ENCODE measurements around the gene EPN3.

EPN3 gene

GRCh38 chr17:50532452-50533024 is at the start of gene EPN3:
Gene EPN3 (plus strand): TSS chr17:50532735. CDS start chr17:50536557, 3,822 bp downstream.
- TF ChIP-seq, protein P1, sequence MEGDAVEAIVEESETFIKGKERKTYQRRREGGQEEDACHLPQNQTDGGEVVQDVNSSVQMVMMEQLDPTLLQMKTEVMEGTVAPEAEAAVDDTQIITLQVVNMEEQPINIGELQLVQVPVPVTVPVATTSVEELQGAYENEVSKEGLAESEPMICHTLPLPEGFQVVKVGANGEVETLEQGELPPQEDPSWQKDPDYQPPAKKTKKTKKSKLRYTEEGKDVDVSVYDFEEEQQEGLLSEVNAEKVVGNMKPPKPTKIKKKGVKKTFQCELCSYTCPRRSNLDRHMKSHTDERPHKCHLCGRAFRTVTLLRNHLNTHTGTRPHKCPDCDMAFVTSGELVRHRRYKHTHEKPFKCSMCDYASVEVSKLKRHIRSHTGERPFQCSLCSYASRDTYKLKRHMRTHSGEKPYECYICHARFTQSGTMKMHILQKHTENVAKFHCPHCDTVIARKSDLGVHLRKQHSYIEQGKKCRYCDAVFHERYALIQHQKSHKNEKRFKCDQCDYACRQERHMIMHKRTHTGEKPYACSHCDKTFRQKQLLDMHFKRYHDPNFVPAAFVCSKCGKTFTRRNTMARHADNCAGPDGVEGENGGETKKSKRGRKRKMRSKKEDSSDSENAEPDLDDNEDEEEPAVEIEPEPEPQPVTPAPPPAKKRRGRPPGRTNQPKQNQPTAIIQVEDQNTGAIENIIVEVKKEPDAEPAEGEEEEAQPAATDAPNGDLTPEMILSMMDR (IDR thresholded peaks at IDR 0.05; ENCODE audit: low read depth, low read length), result no peak
- H3K4me3 ChIP-seq (ENCODE audit: low read depth, low read length), result no peak within 1 kb of the TSS

GRCh38 chr17:50483266-50483665 is 49.3 kb upstream of the EPN3 start:
- TF ChIP-seq, protein P1 (IDR thresholded peaks at IDR 0.05; ENCODE audit: low read depth, low read length), result no peak
- H3K4me3 ChIP-seq (ENCODE audit: low read depth, low read length), result no peak overlapping the region

DNA sequence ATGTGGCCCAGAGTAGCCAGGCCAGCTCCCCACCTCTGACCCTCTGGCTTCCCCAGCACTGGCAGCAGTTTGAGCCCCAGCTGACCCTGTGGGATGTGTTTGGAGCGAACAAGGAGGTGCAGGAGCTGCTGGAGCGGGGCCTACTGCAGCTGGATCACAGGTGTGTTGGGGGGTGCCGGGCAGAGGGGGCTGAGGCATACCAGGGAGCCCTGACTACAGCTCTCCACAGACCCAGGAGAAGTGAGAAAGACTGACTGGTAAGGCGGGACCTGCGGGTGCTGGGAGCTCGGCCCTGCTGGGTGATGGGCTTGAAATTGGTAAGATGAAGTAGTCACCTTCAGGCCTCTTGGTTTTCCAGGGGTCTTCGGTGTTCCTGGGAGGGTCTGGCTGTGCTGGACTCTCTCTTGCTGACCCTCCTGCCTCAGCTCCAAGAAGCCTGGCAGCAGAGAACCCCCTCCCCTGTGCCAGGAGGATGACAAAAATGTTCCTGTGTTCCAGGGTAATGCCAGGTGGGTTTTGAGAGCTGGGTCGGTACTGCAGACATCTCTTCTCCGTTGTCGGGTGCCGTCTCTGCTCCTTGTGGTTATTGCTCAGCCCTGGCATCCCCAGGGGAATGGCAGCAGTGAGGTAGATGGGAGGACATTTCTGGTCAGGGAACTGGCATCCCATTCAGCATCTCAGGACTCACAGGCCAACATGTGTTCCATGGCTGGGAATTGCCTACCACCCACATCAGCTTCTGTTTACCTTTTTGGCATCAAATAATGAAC is 48.0 kb upstream of the EPN3 start:
- TF ChIP-seq, protein P1 (IDR thresholded peaks at IDR 0.05; ENCODE audit: low read depth, low read length), result no peak

GRCh38 chr17:50487213-50488096 is 45.1 kb upstream of the EPN3 start:
- H3K4me3 ChIP-seq (ENCODE audit: low read depth, low read length), result no peak overlapping the region
- TF ChIP-seq, protein P1 (IDR thresholded peaks at IDR 0.05; ENCODE audit: low read depth, low read length), result no peak

More for the DNA sequence above, 48.0 kb upstream of the EPN3 start:
- no peak overlapping the region for H3K4me3 ChIP-seq (ENCODE audit: low read depth, low read length)

DNA sequence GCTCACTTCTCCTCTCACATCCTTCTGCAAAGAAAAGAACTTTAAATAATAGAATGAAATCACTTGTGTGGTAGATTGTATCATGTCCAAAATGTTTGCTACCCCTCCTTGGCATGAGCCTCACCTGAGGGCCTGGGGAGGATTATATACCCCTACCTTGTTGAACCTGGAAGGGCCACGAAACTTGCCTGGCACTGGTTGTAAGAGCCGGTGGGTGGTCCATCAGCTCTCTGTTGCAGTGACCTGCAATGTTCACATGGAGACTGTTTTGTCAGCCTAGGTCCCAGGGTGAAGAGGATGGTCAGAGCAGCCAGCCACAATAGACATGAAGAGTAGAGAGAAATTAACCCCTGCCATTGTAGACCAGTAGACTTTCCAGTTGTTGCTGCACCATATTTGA is 43.7 kb upstream of the EPN3 start:
- no peak overlapping the region for H3K4me3 ChIP-seq (ENCODE audit: low read depth, low read length)
- TF ChIP-seq, protein P1 (IDR thresholded peaks at IDR 0.05; ENCODE audit: low read depth, low read length), result no peak

GRCh38 chr17:50491505-50491904 is 41.0 kb upstream of the EPN3 start:
- TF ChIP-seq, protein P1 (IDR thresholded peaks at IDR 0.05; ENCODE audit: low read depth, low read length), result no peak
- no peak overlapping the region for H3K4me3 ChIP-seq (ENCODE audit: low read depth, low read length)
